Right renal cortex interstitium (tissue), 3 donors: ENCODE measurements around the gene ADARB1. TPM values are rescaled to one million over a fixed set of nuclear protein-coding genes. Genes with fewer than 3 reads are reported as not detected.

ENCODE experiments used
- DNase-seq, 3 donors: peaks; one replicate each; pipeline ENCODE4 v3.0.0-alpha.2; 2013; ENCODE audit warnings: low read depth in 3 of 3, low spot score in 2 of 3
- polyA plus RNA-seq, 3 donors: library from polyadenylated mRNA; unstranded; fragments of 120-200 nt; gene quantifications; one replicate each; pipeline ENCODE4 v1.2.1, GENCODE V29; 2013; ENCODE audit not compliant: insufficient read length in 3 of 3

The ADARB1 gene
- polyA plus RNA-seq, 3 donors = 14.0 to 15.7 (median 14.8) TPM

- no peak for DNase-seq
Observed at GRCh38 chr21:45039317-45040156, 34.8 kb upstream of the ADARB1 start.

- no peak for DNase-seq
Observed at GRCh38 chr21:45040157-45040711, 34.1 kb upstream of the ADARB1 start.

- DNase-seq = no peak
Observed at GRCh38 chr21:45040739-45041138, 33.6 kb upstream of the ADARB1 start.

- no peak for DNase-seq
Observed at GRCh38 chr21:45041351-45041805, 33.0 kb upstream of the ADARB1 start.

GRCh38 chr21:45041984-45042663 is 32.3 kb upstream of the ADARB1 start:
- no peak for DNase-seq

GRCh38 chr21:45042664-45043161 is 31.7 kb upstream of the ADARB1 start:
- no peak for DNase-seq

- DNase-seq = no peak
Observed at GRCh38 chr21:45043541-45044020, 30.8 kb upstream of the ADARB1 start.

- DNase-seq = no peak
Observed at GRCh38 chr21:45045481-45045880, 28.9 kb upstream of the ADARB1 start.

- no peak for DNase-seq
Observed at GRCh38 chr21:45047257-45047656, 27.1 kb upstream of the ADARB1 start.

GRCh38 chr21:45048026-45048698 is 26.2 kb upstream of the ADARB1 start:
- no peak for DNase-seq

GRCh38 chr21:45048968-45049367 is 25.4 kb upstream of the ADARB1 start:
- no peak for DNase-seq

GRCh38 chr21:45049714-45050344 is 24.6 kb upstream of the ADARB1 start:
- DNase-seq = no peak

- DNase-seq = no peak
Observed at GRCh38 chr21:45050345-45050796, 24.0 kb upstream of the ADARB1 start.

- no peak for DNase-seq
Observed at GRCh38 chr21:45050797-45051489, 23.4 kb upstream of the ADARB1 start.

- DNase-seq = no peak
Observed at GRCh38 chr21:45051580-45052434, 22.6 kb upstream of the ADARB1 start.

- no peak for DNase-seq
Observed at GRCh38 chr21:45052960-45053359, 21.4 kb upstream of the ADARB1 start.

GRCh38 chr21:45053561-45054226 is 20.7 kb upstream of the ADARB1 start:
- DNase-seq = no peak
